RPMI8226 (cell line): ENCODE results near the gene WWC1.

Source experiments
- DNase-seq: peaks from one replicate; pipeline ENCODE4 v3.0.0-alpha.2; 2015

The WWC1 gene

DNA sequence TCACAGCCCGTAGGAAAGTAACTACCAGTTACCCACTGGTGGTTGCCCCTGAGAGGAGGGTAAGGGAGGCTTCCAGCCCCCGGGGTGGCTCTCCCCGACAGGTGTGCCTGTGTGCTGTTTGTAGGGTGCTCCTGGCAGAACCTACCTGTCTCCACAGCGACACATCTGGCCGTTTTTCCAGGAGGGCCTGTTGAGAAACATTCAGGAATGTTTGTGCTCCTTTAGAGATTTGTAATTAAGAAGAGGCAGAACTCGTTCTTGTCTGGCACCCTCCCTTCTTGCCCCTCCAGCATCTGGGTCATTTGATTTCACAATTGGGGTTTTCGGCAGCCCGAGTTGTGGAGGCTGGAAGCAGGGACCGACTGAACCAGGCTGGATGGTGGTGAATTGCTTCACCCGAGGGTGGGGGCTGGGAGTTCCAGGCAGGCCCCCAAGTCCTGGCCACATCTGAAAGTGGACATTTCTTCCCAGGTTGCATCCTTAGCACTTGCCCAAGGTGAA is 74.2 kb downstream of the WWC1 start:
- no peak for DNase-seq

DNA sequence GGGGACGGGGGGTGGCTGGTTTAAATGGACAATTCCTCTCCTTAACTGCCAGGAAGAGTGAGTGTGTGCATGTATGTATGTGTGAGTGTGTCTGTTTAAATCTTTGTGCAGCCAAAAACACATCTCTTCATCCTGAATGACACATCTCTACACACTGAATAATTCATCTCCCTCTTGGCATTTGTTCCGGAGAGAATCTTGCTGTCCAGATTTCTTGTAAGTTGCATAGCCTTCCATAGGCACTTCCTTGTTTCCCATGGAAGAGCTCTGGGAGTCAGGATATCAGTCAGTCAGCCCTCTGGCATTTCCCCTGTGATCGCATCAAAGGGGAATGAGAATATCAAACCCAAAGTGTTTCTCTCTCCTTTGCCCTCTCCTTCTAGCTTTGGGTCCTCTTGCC is 74.7 kb downstream of the WWC1 start:
- no peak for DNase-seq

DNA sequence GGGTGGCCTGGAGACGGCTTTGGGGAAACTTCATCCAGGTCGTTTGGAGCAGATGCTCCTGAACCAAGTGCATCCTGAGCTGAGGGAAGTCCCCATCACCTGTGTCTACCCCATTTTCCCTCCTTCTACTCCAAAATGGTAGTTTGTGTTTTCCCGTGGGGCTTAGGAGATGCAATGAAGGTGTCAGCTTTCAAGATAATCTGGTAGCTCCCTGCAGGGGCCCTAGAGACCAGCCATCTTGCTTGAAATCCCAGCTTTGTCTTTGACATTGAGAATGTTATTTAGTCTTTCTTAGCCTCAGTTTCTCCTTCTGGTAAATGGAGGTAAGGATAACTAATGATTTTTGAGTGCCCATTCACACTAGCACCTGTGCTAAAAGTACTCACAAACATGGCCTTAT is 77.4 kb downstream of the WWC1 start:
- DNase-seq: no peak

DNA sequence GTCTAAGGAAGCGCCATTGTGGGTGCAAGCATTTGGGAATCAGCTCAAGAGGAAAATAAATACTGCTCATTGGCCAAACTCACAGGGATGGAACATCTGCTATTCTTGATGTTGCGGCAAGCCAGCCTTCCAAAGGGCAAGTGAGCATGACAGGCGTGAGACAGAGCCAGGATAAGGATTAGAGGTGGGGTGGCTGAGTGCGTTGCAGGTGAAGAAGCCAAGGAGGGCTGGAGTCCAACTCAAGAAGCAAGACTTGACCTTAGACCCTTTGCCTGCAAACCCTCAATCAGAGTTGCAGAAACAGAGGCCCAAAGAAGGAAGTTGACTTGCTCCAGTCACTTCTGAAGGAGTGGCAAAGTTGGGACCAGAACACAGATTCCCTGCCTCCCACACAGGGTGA is 79.4 kb downstream of the WWC1 start:
- DNase-seq: no peak

DNA sequence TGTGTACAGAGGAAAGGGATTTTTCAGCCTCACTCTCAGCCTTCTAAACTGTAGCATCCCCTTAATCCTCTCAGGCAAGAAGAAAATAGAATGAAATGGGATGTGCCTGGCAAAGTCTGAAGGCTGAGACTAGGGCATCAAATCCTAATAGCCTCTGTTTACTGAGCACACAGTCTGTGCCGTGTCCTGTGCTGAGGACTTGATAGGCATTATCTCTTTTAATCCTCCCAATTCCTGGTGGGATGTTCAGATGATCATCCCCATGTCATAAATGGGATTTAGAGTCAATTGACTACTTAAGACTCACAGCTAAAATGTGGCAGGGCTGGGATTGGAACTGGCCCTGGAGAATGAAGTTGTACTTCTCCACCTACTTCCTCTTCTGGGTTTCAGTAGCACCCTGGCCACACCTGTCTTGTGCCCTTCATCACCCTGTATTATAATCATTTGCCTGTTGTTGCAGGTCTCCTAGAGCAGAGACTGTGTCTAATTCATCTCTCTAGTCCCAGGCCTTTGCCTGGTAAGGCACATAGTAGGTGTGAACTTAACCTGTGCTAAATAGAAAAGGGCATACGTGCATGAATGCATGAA is 81.0 kb downstream of the WWC1 start:
- DNase-seq: peak; percentile 16

DNA sequence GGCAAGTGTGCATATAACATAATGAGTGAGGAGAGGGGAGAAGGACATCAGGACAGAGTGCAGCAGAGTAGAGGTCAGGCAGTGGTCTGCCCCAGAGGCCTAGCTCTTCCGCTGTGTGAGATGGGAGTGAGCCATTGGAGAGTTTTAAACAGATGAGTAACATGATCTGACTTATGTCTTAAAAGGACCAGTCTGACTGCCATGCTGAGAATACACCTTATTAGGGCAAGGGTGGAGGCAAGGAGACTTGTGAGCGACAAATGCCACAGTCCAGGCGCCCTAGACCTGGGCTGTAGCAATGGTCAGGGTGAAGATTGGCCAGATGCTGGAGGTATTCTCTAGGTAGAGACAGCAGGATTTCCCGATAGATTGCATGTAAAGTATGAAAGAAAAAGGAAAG is 83.1 kb downstream of the WWC1 start:
- no peak for DNase-seq

DNA sequence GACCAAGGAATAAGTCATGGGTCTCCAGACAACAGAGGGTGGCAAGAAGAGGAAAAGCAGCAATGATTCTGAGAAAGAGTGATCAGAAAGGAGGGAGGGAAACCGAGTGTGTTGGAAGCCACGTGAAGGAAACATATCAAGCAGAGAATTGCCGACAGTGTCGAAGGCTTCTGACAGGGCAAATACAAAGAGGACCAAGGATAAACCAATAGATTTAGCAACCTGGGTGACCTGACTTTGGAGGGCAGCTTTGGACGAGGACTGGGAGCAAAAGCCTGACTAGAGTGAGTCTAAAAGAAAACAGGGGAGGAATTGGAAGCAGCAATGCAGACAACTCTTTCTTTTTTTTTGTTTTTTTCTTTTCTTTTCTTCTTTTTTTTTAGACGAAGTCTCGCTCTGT is 83.8 kb downstream of the WWC1 start:
- DNase-seq: no peak

DNA sequence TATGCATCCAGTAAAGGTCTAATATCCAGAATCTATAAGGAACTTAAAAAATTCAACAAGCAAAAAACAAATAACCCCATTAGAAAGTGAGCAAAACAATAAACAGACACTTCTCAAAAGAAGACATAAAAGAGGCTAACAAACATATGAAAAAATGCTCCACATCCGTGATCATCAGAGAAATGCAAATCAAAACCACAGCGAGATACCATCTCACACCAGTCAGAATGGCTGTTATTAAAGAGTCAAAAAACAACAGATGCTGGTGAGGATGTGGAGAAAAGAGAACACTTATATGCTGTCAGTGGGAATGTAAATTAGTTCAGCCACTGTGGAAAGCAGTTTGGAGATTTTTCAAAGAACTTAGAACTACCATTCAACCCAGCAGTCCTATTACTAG is 86.1 kb downstream of the WWC1 start:
- no peak for DNase-seq

DNA sequence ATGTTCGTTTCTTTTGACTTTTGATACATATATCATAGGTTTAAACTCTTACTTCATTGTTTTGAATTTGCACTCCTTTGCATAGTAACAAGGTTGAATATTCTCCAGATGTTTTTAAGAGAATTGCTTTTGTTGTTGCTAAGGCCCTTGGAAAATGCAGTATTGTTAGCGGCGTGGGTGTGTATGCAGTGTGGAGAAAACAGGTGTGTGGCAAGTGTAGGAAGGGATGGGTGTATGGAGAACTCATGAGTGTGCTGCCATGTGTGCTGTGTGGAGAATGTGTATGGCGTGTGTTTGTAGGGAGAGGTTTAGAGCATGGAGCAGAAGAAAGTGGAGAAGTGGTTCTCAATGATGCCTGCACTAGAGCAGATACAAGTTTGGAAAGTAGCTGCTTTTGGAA is 87.3 kb downstream of the WWC1 start:
- no peak for DNase-seq

DNA sequence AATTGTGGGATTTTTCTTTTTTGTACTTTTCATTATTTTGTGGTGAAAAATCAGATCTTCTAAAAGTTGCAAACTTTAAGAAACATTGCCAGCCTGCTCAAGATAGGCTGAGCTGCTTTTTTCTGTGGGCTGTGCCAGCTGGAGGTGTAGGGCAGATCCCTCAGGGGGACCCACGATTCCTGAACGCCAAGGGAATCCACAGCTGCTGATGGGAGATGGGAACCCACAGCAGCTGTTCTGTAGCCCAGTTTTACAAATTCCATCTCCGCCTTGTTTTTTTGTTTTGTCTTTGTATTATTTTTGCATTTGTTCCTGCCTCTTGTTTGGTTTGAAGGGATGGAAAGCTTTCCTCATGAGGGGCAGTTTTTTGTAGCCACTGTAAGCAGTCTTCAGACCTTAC is 91.0 kb downstream of the WWC1 start:
- DNase-seq: no peak

DNA sequence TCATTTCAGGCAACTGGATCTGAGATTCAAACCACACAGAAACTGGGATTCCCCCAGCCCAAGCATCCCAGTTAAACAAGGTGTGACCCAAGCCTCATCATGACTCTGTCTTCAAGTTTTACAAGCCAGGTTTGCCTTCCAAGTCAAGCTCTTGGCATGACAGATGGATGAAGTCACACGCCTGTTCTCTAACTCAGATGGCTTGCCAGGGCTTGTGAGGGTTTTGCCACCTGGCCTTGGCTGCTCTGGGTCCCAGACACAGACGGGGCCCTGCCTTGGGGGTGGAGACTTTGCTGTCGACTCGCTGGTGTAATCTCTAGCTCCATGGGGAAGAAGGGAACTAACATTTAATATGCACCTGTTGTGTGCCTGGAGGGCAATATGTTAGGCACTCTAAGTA is 99.0 kb downstream of the WWC1 start:
- DNase-seq: no peak

DNA sequence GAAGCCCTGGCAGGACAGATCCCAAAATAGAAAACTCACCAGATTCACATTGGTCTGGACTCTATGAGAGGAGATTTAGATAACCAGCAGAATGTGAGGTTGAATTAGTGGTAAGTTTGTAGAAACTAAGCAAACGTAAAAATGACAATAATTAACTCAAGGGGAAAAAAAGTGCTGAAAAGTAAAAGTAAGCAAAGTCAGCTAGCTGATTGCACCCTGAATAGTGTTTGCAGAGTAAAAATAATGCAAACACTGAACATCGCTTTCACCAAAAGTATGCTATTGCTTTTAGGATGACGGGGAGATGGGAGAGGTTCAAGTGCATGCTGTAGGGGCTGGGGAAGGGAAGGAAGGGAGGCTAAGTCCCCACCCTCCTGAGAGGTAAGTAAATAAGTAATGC is 102.3 kb downstream of the WWC1 start:
- no peak for DNase-seq

DNA sequence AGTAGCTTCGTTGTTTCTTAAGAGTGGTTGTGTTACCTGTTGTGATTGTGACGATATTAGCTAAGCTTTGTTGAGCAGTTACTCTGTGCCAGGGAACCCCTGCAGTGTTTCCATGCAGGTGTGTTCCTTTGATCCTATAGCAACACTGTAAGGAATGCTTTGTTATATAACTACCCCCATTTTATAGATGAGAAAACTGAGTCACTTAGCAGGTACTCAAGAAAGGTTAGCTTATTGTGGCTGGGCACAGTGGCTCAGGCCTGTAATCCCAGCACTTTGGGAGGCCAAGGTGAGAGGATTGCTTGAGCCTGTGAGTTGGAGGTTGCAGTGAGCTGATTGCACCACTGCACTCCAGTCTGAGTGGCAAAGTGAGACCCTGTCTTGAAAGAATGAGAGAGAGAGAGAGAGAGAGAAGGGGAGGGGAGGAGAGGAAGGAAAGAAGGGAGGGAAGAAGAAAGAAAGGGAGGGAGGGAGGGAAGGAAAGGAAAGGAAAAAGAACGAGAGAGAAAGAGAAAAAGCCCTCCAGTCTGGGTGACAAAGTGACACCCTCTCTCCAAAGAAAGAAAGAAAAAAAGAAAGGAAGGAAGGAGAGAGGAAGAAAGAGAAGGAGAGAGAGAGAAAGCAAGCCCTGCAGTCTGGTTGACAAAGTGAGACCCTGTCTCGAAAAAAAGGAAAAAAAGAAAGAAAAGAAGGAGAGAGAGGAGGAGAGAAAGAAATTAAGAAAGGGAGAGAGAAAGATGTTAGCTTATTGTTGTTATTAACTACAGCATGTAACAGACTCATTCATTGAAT is 109.2 kb downstream of the WWC1 start:
- DNase-seq: no peak

DNA sequence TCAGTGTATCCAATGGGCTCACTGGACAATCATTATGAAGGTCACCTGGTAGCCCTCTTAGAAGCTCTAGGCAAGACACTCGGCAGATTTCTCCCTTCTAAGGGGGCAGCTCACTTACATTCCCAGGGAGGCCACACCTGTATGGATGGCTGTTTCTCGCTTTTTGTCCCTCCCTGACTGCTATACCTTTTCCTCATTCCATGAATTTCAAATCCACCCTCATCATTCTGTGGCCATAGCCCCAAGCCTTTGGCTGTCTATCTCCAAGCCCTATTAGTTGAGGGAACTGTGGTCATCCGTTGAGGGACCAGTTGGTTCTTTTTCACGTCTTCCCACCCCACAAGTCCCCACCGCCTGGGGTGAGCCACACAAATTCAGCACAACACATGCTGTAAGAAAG is 109.8 kb downstream of the WWC1 start:
- DNase-seq: no peak

DNA sequence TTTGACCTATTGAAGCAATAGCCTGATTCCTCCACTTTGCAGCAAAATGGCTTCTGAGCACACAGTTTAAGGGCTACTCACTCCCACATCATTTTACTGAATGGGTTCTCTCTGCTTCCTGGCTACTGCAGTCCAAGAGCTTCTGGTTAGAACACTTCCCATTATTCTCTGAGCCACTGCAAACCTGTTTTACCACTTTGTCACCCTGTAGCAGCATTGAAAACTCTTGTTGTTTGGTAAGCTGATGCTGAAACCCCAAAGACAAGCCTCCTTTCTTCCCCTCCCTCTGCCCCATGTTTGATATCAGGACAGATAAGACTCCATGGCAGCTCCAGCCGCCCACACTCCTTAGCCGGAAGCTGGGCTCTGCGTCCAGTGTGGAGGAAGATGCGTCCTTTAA is 110.4 kb downstream of the WWC1 start:
- DNase-seq: no peak

DNA sequence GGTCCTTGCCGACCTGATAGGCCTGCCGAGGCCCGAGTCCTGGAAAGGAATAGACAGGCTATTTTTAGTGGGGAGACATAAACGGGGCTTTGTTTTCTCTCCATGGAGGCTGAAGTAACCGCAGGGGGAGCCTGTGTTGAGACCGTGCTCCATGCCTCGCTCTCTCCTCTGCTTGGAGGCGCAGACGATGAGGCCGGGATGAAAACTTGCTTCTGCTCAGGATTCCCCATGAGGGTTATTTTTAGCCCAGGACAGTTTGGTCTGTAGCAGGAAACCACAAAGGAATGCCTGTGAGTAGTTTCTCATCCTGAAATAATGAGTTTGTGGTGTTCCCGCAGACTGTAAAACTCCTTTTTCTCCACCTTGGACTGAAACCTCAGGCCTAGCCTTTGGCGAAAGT is 112.9 kb downstream of the WWC1 start:
- no peak for DNase-seq

DNA sequence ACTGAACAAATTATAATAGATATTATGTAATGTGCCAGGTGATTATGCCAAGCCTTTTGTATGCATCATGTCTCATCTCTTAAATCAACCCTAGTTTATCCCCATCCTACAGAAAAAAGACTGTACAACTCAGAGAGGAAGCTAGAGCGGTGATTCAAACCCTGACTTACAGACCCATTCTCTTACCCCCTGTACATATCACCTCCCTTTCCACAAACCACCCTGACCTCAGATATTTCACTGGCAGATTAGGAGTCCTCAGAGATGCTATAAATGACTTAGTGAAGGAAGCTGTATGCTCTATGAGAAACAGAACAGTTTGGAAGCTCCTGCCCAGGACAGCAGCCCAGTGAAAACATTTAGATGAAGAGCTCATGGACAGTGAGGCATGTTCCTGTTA is 115.8 kb downstream of the WWC1 start:
- no peak for DNase-seq

DNA sequence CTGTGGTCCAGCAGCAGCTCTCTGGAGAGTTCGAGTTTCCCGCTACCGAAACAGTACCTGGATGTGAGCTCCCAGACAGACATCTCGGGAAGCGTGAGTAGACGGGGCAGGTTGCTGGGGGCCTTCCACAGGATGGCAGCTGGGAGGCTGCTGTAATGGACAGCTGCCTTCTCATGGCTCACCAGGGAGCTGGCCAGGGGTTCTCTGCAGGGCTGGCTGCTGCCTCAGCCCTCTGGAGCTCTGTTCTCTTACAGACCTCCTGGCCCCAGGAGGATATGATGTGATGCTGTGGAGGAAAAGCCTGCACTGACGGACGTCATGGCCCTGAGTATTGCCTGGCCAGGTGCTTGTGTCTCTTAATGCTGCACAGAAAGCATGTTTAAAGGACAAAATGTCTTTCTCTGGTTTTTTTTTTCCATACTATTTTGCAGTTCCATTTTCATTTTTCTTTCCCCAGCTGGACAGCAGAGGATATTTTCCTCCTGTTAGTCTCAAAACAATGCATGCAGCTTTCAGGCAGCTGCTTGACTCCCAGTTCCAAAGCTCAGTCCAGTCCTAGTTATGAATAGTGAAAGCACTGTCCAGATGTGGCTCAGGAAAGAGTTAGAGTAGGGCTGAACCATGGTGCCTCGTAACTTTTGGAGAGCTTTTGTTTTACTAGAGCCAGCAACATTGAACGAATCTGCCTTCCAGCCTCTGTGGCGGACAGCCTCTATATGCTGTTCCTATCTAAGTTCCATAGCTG is 117.3 kb downstream of the WWC1 start:
- no peak for DNase-seq

DNA sequence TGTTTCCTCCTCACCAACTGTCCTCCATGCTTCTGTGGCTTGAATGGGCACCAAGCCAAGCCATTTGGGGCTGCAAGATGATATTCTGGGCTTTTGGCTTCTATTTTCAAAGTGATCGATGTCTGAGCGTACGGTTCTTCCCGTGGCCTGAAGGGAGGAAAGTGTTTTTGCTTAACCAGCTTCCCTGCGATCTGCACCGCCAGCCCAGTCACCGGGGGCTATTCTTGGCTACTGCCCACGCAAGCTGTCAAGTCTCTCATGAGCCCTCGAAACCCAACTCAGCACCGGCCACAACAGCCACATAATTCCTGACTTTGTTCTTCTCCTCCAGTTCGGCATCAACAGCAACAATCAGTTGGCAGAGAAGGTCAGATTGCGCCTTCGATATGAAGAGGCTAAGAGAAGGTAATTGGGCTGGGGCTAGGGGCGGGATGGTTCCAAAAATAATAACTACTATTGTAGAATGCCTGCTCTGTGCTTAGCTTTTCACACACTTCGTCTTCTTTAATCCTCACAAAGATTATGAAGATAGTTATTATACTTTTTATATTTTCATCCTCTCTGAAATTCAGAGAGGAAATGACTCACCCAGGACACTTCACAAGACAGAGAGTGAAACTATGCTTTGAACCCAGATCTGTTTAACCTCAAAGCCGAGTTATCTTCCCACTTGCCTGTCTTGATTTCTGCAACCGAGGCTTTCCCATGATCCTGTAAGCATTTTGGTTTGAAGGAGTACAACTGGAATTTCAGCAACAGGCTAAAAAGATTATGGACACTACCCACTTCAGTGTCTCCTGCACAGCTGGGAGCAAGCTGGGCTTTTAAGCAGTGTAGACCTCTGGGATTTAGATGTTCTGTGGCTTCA is 118.4 kb downstream of the WWC1 start:
- DNase-seq: no peak

DNA sequence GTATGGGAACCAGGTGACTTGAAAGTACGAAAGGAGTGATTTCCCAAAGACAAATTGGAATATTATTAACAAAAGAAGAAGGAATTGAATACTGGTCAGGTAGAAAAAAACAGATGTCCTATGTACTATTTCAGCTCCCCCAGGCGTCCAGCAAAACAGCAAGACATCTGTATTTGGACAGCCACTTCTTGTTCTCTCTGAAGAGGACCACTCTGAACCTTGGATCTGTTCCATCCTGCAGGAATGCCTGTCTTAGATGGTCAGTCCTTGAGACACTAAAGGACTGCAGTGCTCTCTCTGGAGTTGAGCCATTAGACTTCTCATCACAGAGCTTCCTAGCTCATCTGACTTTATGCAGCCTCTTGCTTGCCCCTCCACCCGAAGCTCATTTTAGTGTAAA is 120.4 kb downstream of the WWC1 start:
- no peak for DNase-seq

DNA sequence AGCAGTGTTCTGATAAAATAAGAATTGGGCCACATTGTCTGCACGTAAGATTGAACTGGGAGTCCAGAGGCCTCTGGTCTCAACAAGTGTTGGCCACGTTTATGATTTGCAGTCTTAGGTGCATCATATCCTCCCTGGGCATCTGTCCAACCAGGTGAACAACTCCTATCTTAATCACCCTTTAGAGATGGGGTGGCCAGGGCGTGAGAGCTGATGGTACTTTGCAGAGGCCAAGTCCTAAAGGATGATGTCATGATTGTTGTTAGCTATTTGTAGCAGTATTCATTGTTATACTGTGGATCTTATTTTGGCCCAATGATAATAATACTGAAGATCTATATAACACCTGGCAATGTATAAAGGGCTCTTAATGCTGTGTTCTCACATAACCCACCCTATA is 121.6 kb downstream of the WWC1 start:
- no peak for DNase-seq

DNA sequence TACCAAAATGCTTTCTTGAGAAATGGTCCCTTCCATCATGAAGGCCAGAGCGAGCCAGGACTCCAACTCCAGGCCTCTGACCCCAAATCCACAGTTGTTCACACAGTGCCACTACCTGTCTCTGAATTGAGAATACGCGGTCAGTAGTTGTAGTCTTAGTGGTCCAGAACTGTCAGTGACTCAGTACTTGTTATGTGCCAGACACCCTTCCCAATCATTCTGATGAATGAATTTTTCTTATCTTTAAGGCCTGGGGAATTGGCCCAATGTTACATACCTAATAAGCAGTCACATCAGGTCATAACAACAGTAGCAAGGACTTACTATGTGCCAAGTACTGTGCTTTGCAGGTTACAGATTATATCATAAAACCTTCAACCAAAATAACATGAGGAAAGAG is 122.2 kb downstream of the WWC1 start:
- DNase-seq: no peak

DNA sequence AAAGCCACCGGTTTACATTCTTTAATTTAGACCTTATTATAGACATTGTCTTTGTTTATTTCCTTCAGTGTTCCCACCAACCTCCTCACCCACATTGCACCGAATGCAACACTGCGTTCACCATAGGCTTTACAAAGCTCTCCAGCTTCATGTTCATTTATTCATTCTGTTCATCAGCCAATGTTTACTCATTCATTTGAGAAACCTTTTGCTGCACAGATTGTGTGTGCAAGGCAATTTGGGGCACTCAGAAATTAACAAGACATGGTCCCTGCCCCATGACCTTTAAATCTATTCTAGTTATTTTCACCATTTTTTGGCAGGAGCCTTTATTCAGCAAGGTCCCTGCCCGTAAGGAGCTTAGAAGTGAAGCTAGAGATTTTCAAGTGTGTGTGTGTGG is 124.0 kb downstream of the WWC1 start:
- no peak for DNase-seq
